A549 (cell line): ENCODE measurements around the gene ELF4. TPM values are rescaled to one million over a fixed set of nuclear protein-coding genes. Genes with fewer than 3 reads are reported as not detected.

Experiments used
- ATAC-seq, 2 experiments: fragments of 200-7000 bp in 1 of 2; fragments of >200 bp in 1 of 2; cut with Nextera tagmentation in 1 of 2; cut with Tn5 transposase in 1 of 2; 3 replicates each; pipeline versions ENCODE4 v1.8.0 to v1.9.1; 2018 to 2020; ENCODE audit warnings: mild to moderate bottlenecking in 1 of 2, moderate library complexity in 1 of 2
- CTCF ChIA-PET: fragments of 300-600 bp; sonication (Branson Sonifier 250); formaldehyde crosslinking; extraction: SDS; loops from one replicate; lab custom pipeline; 2021; ENCODE audit warnings: antibody characterized with exemption, inconsistent platforms; lab: Yijun Ruan, JAX
- POLR2A ChIA-PET: fragments of 350-600 bp; formaldehyde crosslinking; extraction: SDS; loops from one replicate; lab custom pipeline; 2021; ENCODE audit warnings: antibody characterized with exemption, inconsistent platforms; lab: Yijun Ruan, JAX
- DNase-seq, 2 experiments: peaks; one replicate each; pipeline versions ENCODE4 v3.0.0 to v3.0.0-alpha.2; 2011 to 2016; ENCODE audit warnings: low read depth in 1 of 2, low spot score in 1 of 2
- FAIRE-seq: peaks from 2 replicates; lab custom pipeline; 2011; peaks lifted over from hg19 to GRCh38; lab: Jason Lieb, UNC
- H3K27ac ChIP-seq, 2 experiments: fragments of >200 bp; sonication (Bioruptor Twin); formaldehyde crosslinking; 3 replicates each; pipeline ENCODE4 v1.5.1; 2016 to 2017
- H3K4me1 ChIP-seq: fragments of >200 bp; sonication (Bioruptor Twin); formaldehyde crosslinking; 3 replicates; pipeline ENCODE4 v1.6.1; 2016
- H3K4me2 ChIP-seq: fragments of >200 bp; sonication (Bioruptor Twin); formaldehyde crosslinking; 3 replicates; pipeline ENCODE4 v1.6.1; 2016
- H3K4me3 ChIP-seq: fragments of >200 bp; sonication (Bioruptor Twin); formaldehyde crosslinking; 3 replicates; pipeline ENCODE4 v1.5.1; 2016
- H3K9me3 ChIP-seq: fragments of >200 bp; sonication (Bioruptor Twin); formaldehyde crosslinking; 3 replicates; pipeline ENCODE4 v1.6.1; 2016
- BHLHE40 ChIP-seq: IDR thresholded peaks from 2 replicates; pipeline ENCODE4 v1.6.1; 2012; ENCODE audit warnings: low read depth, low read length, inconsistent platforms
- CBX2 ChIP-seq: fragments of 200-600 bp; sonication (generic); IDR thresholded peaks from 2 replicates; pipeline ENCODE4 v1.6.1; 2016; ENCODE audit warnings: low read depth, mild to moderate bottlenecking, borderline replicate concordance
- EHF ChIP-seq: fragments of 250-450 bp; sonication (Bioruptor Pico); IDR thresholded peaks from 2 replicates; pipeline ENCODE4 v1.5.0; 2020; ENCODE audit warnings: mild to moderate bottlenecking
- EHMT2 ChIP-seq: fragments of 200-600 bp; sonication (generic); IDR thresholded peaks from 2 replicates; pipeline ENCODE4 v1.6.1; 2016; ENCODE audit warnings: antibody characterized with exemption, low read depth, mild to moderate bottlenecking, moderate library complexity
- ESRRA ChIP-seq: fragments of 150-350 bp; IDR thresholded peaks from 2 replicates; pipeline ENCODE4 v1.6.1; 2014; ENCODE audit warnings: mild to moderate bottlenecking, low read length, borderline replicate concordance
- HDAC2 ChIP-seq: fragments of 200-600 bp; sonication (generic); IDR thresholded peaks from 2 replicates; pipeline ENCODE4 v1.6.1; 2016
- HES2 ChIP-seq: fragments of >200 bp; sonication (Bioruptor Twin); formaldehyde crosslinking; IDR thresholded peaks from 2 replicates; pipeline ENCODE4 v1.6.1; 2016
- HMGXB4 ChIP-seq: fragments of 250-450 bp; sonication (Bioruptor Pico); IDR thresholded peaks from 2 replicates; pipeline ENCODE4 v1.5.0; 2021; ENCODE audit warnings: mild to moderate bottlenecking, moderate library complexity, borderline replicate concordance
- HOXB13 ChIP-seq: fragments of 250-450 bp; sonication (Bioruptor Pico); IDR thresholded peaks from 2 replicates; pipeline ENCODE4 v1.5.0; 2020; ENCODE audit warnings: low read depth, mild to moderate bottlenecking, moderate library complexity
- JUNB ChIP-seq: fragments of >200 bp; sonication (Bioruptor Twin); formaldehyde crosslinking; IDR thresholded peaks from 2 replicates; pipeline ENCODE4 v1.6.1; 2016
- MAFK ChIP-seq: fragments of 450-650 bp; IDR thresholded peaks from 2 replicates; pipeline ENCODE4 v1.6.1; 2014; ENCODE audit not compliant: partially characterized antibody
- MYC ChIP-seq: IDR thresholded peaks from 2 replicates; pipeline ENCODE4 v1.6.1; 2012; ENCODE audit warnings: mild to moderate bottlenecking, inconsistent platforms, low read length, improper control_type of control experiment, borderline replicate concordance
- NPAS2 ChIP-seq: fragments of 250-450 bp; sonication (Bioruptor Pico); IDR thresholded peaks from 2 replicates; pipeline ENCODE4 v1.8.0; 2022; ENCODE audit warnings: mild to moderate bottlenecking, moderate library complexity, borderline replicate concordance
- POLR2A ChIP-seq: IDR thresholded peaks from 2 replicates; pipeline ENCODE4 v1.6.1; 2012; ENCODE audit warnings: mild to moderate bottlenecking, low read length
- RARB ChIP-seq: fragments of 250-450 bp; sonication (Bioruptor Pico); IDR thresholded peaks from 2 replicates; pipeline ENCODE4 v1.8.0; 2021; ENCODE audit warnings: mild to moderate bottlenecking, moderate library complexity
- RNF2 ChIP-seq: fragments of 200-600 bp; sonication (generic); IDR thresholded peaks from 2 replicates; pipeline ENCODE4 v1.6.1; 2016; ENCODE audit warnings: low read depth, mild to moderate bottlenecking, antibody characterized with exemption, moderate library complexity, borderline replicate concordance
- SREBF2 ChIP-seq: fragments of 450-650 bp; IDR thresholded peaks from 2 replicates; pipeline ENCODE4 v1.6.1; 2014; ENCODE audit warnings: mild to moderate bottlenecking, moderate library complexity
- ZC3H11A ChIP-seq: fragments of 450-650 bp; IDR thresholded peaks from 2 replicates; pipeline ENCODE4 v1.6.1; 2014; ENCODE audit warnings: antibody characterized with exemption, mild to moderate bottlenecking
- ZFP36 ChIP-seq: fragments of 450-650 bp; IDR thresholded peaks from 2 replicates; pipeline ENCODE4 v1.6.1; 2014; ENCODE audit warnings: borderline replicate concordance; ENCODE audit not compliant: partially characterized antibody
- ZNF302 ChIP-seq: fragments of 250-450 bp; sonication (Bioruptor Pico); IDR thresholded peaks from 2 replicates; pipeline ENCODE4 v1.9.0; 2021; ENCODE audit warnings: inconsistent platforms, mild to moderate bottlenecking, moderate library complexity
- ZSCAN20 ChIP-seq: fragments of 250-450 bp; sonication (Bioruptor Pico); IDR thresholded peaks from 2 replicates; pipeline ENCODE4 v1.8.0; 2022; ENCODE audit warnings: mild to moderate bottlenecking, moderate library complexity
- WGBS: methylation state at CpG from one replicate; pipeline ENCODE4 v1.1.6; 2017; ENCODE audit errors: missing lambda C conversion rate; 5-methylcytosine and 5-hydroxymethylcytosine counted together
- polyA plus RNA-seq, 4 experiments: library from polyadenylated mRNA; depleted of rRNA in 3 of 4; stranded (reverse); fragments of >200 nt; fragmentation: RNase III in 1 of 4; extraction: RNeasy Plus Mini Kit Qiagen cat#74134 plus additional on column Dnase treatment in 1 of 4; gene quantifications; 2 replicates in 3 of 4; 3 replicates in 1 of 4; pipeline ENCODE4 v1.2.3, GENCODE V29; 2011 to 2017
- TF ChIP-seq, protein P1 (sequence below): fragments of 450-650 bp; IDR thresholded peaks from 2 replicates; pipeline ENCODE4 v1.6.1; 2014; ENCODE audit warnings: antibody characterized with exemption

ELF4 gene
- polyA plus RNA-seq, 2 of the 4 experiments (the other 2 are of a cell fraction): 16.0 to 18.0 TPM

GRCh38 chrX:130071611-130072344, 38.5 kb downstream of the ELF4 start:
- Histone ChIP-seq H3K27ac (no peak overlapping the region), H3K4me3 (no peak overlapping the region), H3K4me2 (no peak overlapping the region), H3K9me3 (no peaks in the 10 kb centered on the region), H3K4me1 (no peaks in the 10 kb centered on the region)
- POLR2A ChIA-PET: no interaction called here
- FAIRE-seq (no peak), DNase-seq (no peak), ATAC-seq (0 out of 6 replicates have a peak, but pooled peaks of 1 of the 2 experiments have one; percentile 34)
- 81% methylated on average over 11 of the region's 18 CpGs for WGBS
- CTCF ChIA-PET: interaction anchor here (0.7 to 5.4 kb wide), 4 partner anchors 9 to 464 kb away, joined by 3 to 33 read pairs (median 18); no protein-coding TSS in a partner anchor
- TF ChIP-seq ESRRA (no peak), SREBF2 (no peak), ZNF302 (no peak), ZFP36 (no peak), RNF2 (no peak), JUNB (no peak)

DNA sequence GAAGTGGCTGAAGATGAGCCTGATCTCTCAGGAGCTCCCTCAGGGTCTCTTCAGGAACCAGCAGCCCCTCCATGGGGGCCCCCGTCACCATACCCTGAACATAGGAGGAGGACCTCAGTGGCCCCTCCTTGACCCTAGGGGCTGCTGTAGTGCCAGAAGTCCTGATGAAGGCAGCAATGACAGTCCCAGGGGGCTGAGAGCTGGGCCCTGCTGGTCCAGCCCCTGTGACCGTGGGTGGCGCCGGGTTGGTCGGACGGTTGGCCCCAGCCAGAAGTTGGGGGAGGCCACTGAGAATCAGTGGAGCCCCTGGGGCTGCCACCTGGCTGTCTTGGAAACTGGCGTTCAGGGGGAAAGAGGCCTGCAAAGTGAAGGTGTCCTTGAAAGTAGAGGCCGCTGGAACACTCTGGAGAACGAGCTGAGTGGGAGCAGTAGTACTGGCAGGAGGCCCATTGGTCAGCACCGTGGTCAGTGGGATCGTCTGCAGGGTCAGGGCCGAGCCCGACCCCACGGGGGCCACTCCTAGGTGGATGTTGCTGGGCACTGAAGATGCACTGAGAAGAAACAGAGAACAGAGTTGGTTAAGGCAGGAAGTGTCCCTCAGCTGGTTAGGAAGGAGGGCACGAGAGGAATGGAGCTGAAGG, 43.2 kb downstream of the ELF4 start:
- ChIA-PET CTCF (interaction anchor here (2.1 to 5.4 kb wide), 3 partner anchors 9 to 142 kb away, joined by 7 to 33 read pairs (median 7); no protein-coding TSS in a partner anchor), POLR2A (no interaction called here)
- H3K4me3 ChIP-seq: no peak overlapping the region
- WGBS: 94% methylated on average over 6 of the region's 15 CpGs
- no peaks in the 10 kb centered on the region for H3K9me3 ChIP-seq
- H3K27ac ChIP-seq: no peak overlapping the region
- FAIRE-seq: no peak
- no peak overlapping the region for H3K4me2 ChIP-seq
- no peaks in the 10 kb centered on the region for H3K4me1 ChIP-seq
- TF ChIP-seq RNF2: no peak
- no peak for TF ChIP-seq MYC
- no peak for TF ChIP-seq BHLHE40
- no peak for TF ChIP-seq HMGXB4
- no peak for TF ChIP-seq HDAC2
- TF ChIP-seq, protein P1, sequence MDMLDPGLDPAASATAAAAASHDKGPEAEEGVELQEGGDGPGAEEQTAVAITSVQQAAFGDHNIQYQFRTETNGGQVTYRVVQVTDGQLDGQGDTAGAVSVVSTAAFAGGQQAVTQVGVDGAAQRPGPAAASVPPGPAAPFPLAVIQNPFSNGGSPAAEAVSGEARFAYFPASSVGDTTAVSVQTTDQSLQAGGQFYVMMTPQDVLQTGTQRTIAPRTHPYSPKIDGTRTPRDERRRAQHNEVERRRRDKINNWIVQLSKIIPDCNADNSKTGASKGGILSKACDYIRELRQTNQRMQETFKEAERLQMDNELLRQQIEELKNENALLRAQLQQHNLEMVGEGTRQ: no peak
- no peak for TF ChIP-seq ZSCAN20 (CRISPR knock-in tag)
- TF ChIP-seq NPAS2: no peak
- TF ChIP-seq HES2: no peak
- TF ChIP-seq EHF (CRISPR knock-in tag): no peak
- TF ChIP-seq MAFK: no peak
- TF ChIP-seq ZC3H11A: no peak
- TF ChIP-seq HOXB13: no peak
- TF ChIP-seq RARB: no peak
- TF ChIP-seq EHMT2: no peak
- no peak for TF ChIP-seq CBX2
- no peak for TF ChIP-seq POLR2A
- no peak for ATAC-seq
- DNase-seq: no peak
